WTC11 (cell line): ENCODE measurements around the gene TNNT1.

Source experiments
- ATF3 ChIP-seq: sonication (generic); formaldehyde crosslinking; conservative IDR thresholded peaks from 2 replicates; pipeline ENCODE4 v1.8.1; 2022; ENCODE audit warnings: mild to moderate bottlenecking, missing genetic modification reagents
- CTCF ChIP-seq: fragments of 200-600 bp; IDR thresholded peaks from 2 replicates; pipeline ENCODE4 v1.8.0; 2022; ENCODE audit warnings: antibody characterized with exemption
- ETV6 ChIP-seq: sonication (generic); formaldehyde crosslinking; IDR thresholded peaks from 2 replicates; pipeline ENCODE4 v1.8.1; 2022; ENCODE audit warnings: mild to moderate bottlenecking, missing genetic modification reagents
- PRDM15 ChIP-seq: sonication (generic); formaldehyde crosslinking; IDR thresholded peaks from 2 replicates; pipeline ENCODE4 v1.8.0; 2022; ENCODE audit warnings: missing genetic modification reagents
- ZNF425 ChIP-seq: fragments of 250-450 bp; sonication (Bioruptor Pico); conservative IDR thresholded peaks from 2 replicates; pipeline ENCODE4 v1.9.0; 2021; ENCODE audit warnings: mild to moderate bottlenecking

GRCh38 chr19:55131421-55131820, 17.6 kb downstream of the TNNT1 start:
- TF ChIP-seq CTCF (no peak), PRDM15 (no peak), ATF3 (CRISPR knock-in tag) (no peak), ETV6 (CRISPR knock-in tag) (no peak), ZNF425 (no peak)
